ENCODE results near the gene TUSC2.

The TUSC2 gene
- long read RNA-seq, transcript TUSC2-201 (3 exons, 1,691 nt): major isoform, 101 of 108 reads
- long read RNA-seq, partial matches to known transcripts: 3 of 108 reads
- long read RNA-seq, other reads (novel, unspliced or antisense): 2 of 108 reads

GRCh38 chr3:50327943-50328691 lies at the start of gene TUSC2:
Gene TUSC2 (minus strand): TSS chr3:50328223. CDS start chr3:50328099, 124 bp downstream.
- DNase-seq (ENCODE audit: low read depth in 1 of 2, low spot score in 1 of 2): peak; percentile 97 to 98
- H3K27me3 ChIP-seq (ENCODE audit: insufficient read depth, poor library complexity, severe bottlenecking): no peaks in the 10 kb centered on the region
- H3K27ac ChIP-seq (replicated peaks): peak within 1 kb of the TSS; percentile 75
- TF ChIP-seq GABPA (IDR thresholded peaks at IDR 0.05; ENCODE audit: low read depth) (peak; percentile 88), REST (IDR thresholded peaks at IDR 0.05; ENCODE audit: insufficient replicate concordance, low read depth) (peak; percentile 47), CTCF (IDR thresholded peaks at IDR 0.05; ENCODE audit: insufficient read depth, low read length) (no peak), SPI1 (IDR thresholded peaks at IDR 0.05; ENCODE audit: borderline replicate concordance, low read depth) (peak; percentile 89), POLR2AphosphoS5 (IDR thresholded peaks at IDR 0.05; ENCODE audit: low read depth) (peak; percentile 55; the same call in 1 of the 2 replicates)
- peak within 1 kb of the TSS; percentile 94 for H3K4me3 ChIP-seq (replicated peaks; ENCODE audit: insufficient read depth, low read length)

DNA sequence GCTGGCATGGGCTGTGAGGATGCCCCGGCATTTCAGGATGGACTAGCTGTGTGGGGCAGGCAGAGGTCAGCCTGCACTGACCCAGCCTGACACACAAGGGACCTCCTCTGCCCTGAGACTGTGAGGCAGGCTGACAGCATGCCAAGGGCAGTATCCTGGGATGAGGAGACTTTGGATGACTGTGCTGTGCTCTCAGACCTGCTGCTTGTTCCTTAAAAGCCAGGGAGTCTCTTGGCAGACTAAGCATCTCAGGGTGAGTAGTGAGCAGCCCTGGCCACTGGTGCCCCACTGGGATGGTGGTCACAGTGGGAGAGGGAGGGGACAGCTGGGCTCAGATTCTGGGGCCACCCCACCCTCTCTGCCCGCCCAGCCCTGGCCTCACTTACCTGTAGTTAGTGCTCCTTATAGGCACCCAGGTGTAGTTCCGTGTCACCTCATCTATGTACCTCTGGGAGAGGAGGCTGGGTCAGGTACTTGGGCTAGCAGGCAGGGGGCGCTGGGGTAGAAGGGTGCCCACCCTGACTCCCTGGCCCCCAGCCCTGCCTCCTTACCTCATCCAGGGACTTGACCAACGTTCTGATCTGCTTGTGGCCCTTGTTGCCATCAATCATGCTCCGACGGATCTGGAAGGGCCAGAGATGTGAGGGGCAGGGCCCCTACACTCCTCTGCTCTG lies 47.4 kb upstream of the TUSC2 start:
- DNase-seq (ENCODE audit: low read depth in 1 of 2, low spot score in 1 of 2): no peak
- no peak for TF ChIP-seq POLR2AphosphoS5 (IDR thresholded peaks at IDR 0.05; ENCODE audit: low read depth)
- no peak for TF ChIP-seq REST (IDR thresholded peaks at IDR 0.05; ENCODE audit: insufficient replicate concordance, low read depth)
- TF ChIP-seq CTCF (IDR thresholded peaks at IDR 0.05; ENCODE audit: insufficient read depth, low read length): no peak
- TF ChIP-seq GABPA (IDR thresholded peaks at IDR 0.05; ENCODE audit: low read depth): no peak
- no peak for TF ChIP-seq SPI1 (IDR thresholded peaks at IDR 0.05; ENCODE audit: borderline replicate concordance, low read depth)
- Histone ChIP-seq H3K27me3 (ENCODE audit: insufficient read depth, poor library complexity, severe bottlenecking) (no peaks in the 10 kb centered on the region), H3K27ac (replicated peaks) (no peak overlapping the region), H3K4me3 (replicated peaks; ENCODE audit: insufficient read depth, low read length) (no peak overlapping the region)

DNA sequence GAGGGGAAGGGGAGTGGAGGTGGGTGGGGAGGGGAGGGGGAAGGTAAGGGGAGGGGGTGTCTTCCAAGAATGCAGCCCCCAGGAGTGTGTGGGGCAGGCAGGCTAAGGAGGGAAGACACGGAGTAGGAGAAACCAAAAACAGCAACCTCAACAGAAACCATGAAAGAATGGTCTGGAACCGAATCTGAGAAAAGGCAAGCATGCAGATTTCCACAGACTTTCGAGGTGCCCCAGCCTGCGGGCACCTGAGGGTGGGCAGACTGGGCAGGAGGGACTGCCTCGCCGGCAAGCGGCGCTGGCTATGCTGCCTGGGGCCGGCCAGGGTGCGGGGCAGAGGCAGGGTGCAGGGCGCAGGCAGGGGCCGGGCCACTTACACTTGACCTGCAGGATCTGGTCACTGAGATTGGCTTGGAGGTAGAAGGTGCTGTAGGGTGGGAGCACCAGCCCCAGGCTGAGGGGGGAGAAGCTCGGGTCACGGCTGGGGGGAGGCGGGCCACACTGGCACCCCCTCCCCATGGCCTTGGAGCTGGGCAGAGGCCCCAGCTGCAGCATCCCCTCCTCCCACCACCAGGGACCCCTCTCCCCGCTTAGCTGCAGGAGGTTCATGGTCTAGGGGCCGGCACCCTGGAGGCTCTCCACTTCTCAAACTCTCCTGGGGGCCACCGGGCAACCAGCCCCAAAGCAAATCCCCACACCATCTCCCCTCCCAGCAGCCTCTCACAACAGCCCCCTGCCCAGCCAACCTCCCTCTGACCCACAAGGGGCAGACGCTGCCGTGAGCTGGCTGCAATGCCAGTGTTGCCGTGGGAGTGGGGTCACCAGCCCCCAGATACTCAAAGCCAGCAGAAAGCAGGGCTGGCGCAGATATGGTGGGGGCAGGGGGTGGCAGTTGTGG lies 46.6 kb upstream of the TUSC2 start:
- no peaks in the 10 kb centered on the region for H3K27me3 ChIP-seq (ENCODE audit: insufficient read depth, poor library complexity, severe bottlenecking)
- DNase-seq (ENCODE audit: low read depth in 1 of 2, low spot score in 1 of 2): no peak
- no peak for TF ChIP-seq SPI1 (IDR thresholded peaks at IDR 0.05; ENCODE audit: borderline replicate concordance, low read depth)
- TF ChIP-seq CTCF (IDR thresholded peaks at IDR 0.05; ENCODE audit: insufficient read depth, low read length): no peak
- no peak for TF ChIP-seq REST (IDR thresholded peaks at IDR 0.05; ENCODE audit: insufficient replicate concordance, low read depth)
- no peak for TF ChIP-seq GABPA (IDR thresholded peaks at IDR 0.05; ENCODE audit: low read depth)
- TF ChIP-seq POLR2AphosphoS5 (IDR thresholded peaks at IDR 0.05; ENCODE audit: low read depth): no peak
- no peak overlapping the region for H3K27ac ChIP-seq (replicated peaks)
- H3K4me3 ChIP-seq (replicated peaks; ENCODE audit: insufficient read depth, low read length): no peak overlapping the region

All from HL-60 (cell line).